ENCODE data around the gene SWT1.

The SWT1 gene

DNA sequence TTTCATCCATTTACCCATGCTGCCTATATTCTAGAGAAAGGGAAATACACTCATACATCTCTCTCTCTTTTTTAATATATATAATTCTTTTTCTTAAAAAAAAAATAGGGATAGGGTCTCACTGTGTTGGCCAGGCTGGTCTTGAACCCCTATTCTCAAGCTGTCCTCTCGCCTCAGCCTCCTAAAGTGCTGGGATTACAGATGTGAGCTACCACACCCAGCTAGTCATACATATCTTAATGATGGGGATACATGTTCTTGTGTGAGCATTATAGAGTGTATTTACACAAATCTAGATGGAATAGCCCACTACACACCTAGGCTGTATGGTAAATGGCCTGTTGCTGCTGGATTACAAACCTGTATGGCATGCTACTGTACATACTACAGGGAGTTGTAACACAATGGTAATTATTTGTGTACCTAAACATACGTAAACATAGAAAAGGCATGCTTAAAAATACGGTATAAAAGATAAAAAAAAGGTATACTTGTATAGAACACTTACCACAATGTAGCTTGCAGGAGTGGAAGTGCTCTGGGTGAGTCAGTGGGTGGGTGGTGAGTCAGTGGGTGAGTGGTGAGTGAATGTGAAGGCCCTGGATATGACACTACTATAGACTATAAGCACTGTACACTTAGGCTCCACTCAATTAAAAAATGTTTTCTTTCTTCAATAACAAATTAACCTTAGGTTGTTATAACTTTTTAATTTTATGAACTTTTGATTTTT, 87.2 kb downstream of the SWT1 start:
- TF ChIP-seq, protein P1, sequence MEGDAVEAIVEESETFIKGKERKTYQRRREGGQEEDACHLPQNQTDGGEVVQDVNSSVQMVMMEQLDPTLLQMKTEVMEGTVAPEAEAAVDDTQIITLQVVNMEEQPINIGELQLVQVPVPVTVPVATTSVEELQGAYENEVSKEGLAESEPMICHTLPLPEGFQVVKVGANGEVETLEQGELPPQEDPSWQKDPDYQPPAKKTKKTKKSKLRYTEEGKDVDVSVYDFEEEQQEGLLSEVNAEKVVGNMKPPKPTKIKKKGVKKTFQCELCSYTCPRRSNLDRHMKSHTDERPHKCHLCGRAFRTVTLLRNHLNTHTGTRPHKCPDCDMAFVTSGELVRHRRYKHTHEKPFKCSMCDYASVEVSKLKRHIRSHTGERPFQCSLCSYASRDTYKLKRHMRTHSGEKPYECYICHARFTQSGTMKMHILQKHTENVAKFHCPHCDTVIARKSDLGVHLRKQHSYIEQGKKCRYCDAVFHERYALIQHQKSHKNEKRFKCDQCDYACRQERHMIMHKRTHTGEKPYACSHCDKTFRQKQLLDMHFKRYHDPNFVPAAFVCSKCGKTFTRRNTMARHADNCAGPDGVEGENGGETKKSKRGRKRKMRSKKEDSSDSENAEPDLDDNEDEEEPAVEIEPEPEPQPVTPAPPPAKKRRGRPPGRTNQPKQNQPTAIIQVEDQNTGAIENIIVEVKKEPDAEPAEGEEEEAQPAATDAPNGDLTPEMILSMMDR (IDR thresholded peaks at IDR 0.05) = no peak

DNA sequence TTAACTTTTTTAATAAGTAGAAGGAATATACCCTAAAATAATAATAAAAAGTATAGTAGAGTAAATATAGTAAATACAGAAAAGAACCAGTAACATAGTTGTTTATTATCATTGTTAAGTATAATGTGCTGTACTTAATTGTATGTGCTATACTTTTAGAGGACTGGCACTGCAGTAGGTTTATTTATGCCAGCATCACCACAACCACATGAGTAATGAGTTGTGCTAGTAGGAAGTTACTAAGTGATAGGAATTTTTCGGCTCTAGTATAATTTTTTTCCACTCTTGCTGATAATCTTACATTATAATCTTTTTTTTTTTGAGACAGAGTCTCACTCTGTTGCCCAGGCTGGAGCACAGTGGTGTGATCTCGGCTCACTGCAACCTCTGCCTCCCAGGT, 88.5 kb downstream of the SWT1 start:
- TF ChIP-seq, protein P1 (IDR thresholded peaks at IDR 0.05) = no peak

DNA sequence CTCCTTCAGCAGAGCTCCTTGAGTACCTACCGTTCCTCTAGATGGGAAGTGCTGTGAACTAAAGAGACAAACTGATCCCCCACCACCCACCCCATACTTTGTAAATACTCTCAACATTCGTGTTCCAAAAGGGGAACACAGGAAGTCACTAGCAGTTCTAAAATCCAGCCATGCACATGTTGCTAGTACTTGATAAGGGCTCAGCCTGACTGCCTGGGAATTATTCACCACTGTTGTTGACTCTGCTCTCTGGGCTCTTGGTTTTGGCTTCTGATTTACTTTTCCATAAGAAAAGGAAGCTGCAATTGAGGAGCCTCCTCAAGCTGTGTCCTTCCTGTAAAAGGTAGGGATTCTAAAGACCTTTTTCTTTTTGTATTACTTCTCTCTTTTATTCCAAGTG, 92.6 kb downstream of the SWT1 start:
- TF ChIP-seq, protein P1 (IDR thresholded peaks at IDR 0.05) = no peak

DNA sequence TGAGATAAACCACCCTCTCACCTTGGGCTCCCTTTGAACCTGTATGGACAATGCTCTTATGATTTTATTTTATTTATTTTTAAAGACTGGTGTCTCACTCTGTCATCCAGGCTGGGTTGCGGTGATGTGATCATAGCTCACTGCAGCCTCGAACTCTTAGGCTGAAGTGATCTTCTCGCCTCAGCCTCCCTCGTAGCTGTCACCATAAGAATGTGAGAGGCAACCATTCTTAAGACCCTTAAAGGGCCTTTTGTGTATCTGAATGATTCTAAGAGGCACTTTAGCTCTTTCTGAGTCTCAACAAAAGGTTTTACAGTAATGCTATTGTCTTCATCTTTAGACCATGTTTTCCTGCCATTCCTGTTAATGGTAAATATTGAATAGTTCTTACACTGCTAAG, 93.1 kb downstream of the SWT1 start:
- TF ChIP-seq, protein P1 (IDR thresholded peaks at IDR 0.05) = no peak

DNA sequence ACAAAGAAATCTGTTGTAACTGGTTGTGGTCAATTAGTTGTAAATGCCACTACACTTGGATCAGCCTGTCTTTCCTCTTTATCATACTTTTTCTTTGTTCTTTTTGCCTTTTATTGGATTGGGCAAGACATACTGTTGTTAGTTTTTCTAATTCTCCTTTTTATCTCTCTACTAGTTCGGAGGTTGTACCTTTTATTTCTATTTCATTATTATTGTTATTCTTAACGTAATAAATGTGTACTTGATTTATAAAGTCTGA, 100.9 kb downstream of the SWT1 start:
- TF ChIP-seq, protein P1 (IDR thresholded peaks at IDR 0.05) = no peak

DNA sequence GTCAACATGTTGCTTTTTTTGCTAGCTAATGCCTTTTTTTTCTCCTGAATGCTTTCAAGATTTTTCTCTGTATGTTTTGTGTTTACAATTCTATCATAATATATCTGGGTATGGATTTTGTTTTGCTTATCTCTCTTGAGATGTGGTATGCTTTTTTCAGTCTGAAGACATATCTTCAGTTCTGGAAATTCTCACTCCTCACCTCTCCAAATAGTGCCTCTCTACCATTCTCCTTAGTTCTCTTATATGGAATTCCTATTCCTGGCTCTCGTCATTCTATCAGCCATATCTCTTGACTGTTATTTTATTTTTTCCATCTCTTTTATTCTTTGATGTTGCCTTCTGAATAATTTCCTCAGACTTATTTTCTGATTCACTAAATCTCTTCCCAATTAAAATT, 101.7 kb downstream of the SWT1 start:
- TF ChIP-seq, protein P1 (IDR thresholded peaks at IDR 0.05) = no peak

DNA sequence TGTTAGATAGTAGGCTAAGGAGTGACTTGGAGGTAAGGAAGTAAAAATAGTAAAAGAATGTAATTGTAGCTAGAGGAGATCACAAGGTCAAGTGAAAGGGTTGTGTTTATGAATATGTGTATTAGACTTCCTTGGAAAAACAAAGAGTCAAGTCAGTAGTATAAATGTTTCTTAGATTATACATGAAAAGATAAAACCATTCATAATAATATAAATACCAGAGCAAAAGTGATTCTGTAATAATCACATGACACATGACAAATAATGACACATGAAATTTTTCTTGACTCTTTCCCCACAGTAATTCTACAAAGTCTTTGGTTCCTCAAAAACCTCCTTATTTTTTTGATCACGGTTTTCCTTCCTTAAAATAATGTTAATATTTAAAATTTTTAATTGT, 103.6 kb downstream of the SWT1 start:
- TF ChIP-seq, protein P1 (IDR thresholded peaks at IDR 0.05) = no peak

DNA sequence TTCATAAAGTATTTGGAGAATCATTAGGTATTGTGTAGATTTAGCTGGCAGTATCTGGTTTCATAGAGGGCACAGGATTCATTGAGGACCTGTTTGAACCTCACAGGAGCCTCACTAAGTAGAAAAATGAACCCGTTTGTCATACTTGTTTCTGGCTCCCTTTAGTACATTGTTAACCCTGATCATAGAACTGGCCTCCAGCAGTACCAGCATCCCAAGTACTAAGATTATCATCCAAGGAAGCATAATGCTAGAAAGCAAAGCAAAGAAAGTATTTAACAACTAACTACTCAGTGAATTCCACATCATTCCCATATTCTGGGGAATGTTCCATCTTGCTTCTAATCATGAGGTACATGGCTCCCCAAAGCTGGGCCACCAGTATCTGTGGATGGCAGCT, 105.2 kb downstream of the SWT1 start:
- TF ChIP-seq, protein P1 (IDR thresholded peaks at IDR 0.05) = no peak
